Kidney (tissue), 14 donors: ENCODE data around the gene IL21R. TPM values are rescaled to one million over a fixed set of nuclear protein-coding genes. Genes with fewer than 3 reads are reported as not detected.

Experiments used
- DNase-seq, 5 donors: peaks; one replicate each; pipeline ENCODE4 v3.0.0-alpha.2; 2013 to 2020
- FAIRE-seq: peaks from 2 replicates; lab custom pipeline; 2012; peaks lifted over from hg19 to GRCh38; lab: Jason Lieb, UNC
- H3K27ac ChIP-seq, 2 donors: one replicate each; pipeline ENCODE4 v1.7.0; 2013; ENCODE audit warnings: low read depth in 2 of 2, low read length in 2 of 2, inconsistent platforms in 1 of 2
- H3K27me3 ChIP-seq: one replicate; pipeline ENCODE4 v1.7.1; 2013; ENCODE audit warnings: low read length, inconsistent platforms; ENCODE audit not compliant: control insufficient read depth, insufficient read depth
- H3K36me3 ChIP-seq, 3 donors: one replicate each; pipeline versions ENCODE4 v1.7.0 to v1.7.1; 2013; ENCODE audit warnings: low read length in 3 of 3, control low read depth in 1 of 3, inconsistent platforms in 1 of 3; ENCODE audit not compliant: insufficient read depth in 3 of 3, control insufficient read depth in 2 of 3
- H3K4me1 ChIP-seq, 3 donors: one replicate each; pipeline versions ENCODE4 v1.7.0 to v1.7.1; 2013; ENCODE audit warnings: low read length in 3 of 3, inconsistent platforms in 1 of 3, low read depth in 1 of 3; ENCODE audit not compliant: control insufficient read depth in 2 of 3, insufficient read depth in 2 of 3
- H3K4me3 ChIP-seq, 3 donors: one replicate each; pipeline versions ENCODE4 v1.7.0 to v1.8.1; 2013; ENCODE audit warnings: low read length in 3 of 3, control low read depth in 1 of 3, inconsistent platforms in 1 of 3
- H3K9ac ChIP-seq, 3 donors: one replicate each; pipeline versions ENCODE4 v1.7.0 to v1.7.1; 2013; ENCODE audit warnings: low read length in 3 of 3, control low read depth in 1 of 3, inconsistent platforms in 1 of 3
- H3K9me3 ChIP-seq, 3 donors: one replicate each; pipeline versions ENCODE4 v1.7.0 to v1.7.1; 2013; ENCODE audit warnings: low read length in 3 of 3, control low read depth in 1 of 3, inconsistent platforms in 1 of 3; ENCODE audit not compliant: control insufficient read depth in 2 of 3, insufficient read depth in 1 of 3
- intact Hi-C: fragments of 100-400 bp; cut with DNase I; formaldehyde crosslinking; loops from one replicate; pipeline ENCODE4 v1.11.1; 2022
- polyA plus RNA-seq: library from polyadenylated mRNA; stranded (reverse); fragments of 350-450 nt; fragmentation: Illumina TruSeq; extraction: RNeasy Lipid Tissue Mini Kit (QIAGEN cat#74804); gene quantifications from one replicate; pipeline ENCODE4 v1.2.3, GENCODE V29; 2014; ENCODE audit warnings: low read depth, low replicate concordance; ENCODE audit not compliant: insufficient read depth
- total RNA-seq: library from RNA; stranded (reverse); fragmentation: NEBNext Ultra II Directional; extraction: Animal tissue kit (Norgen Biotek cat#: 25700); gene quantifications from one replicate; pipeline ENCODE4 v1.2.1, GENCODE V29; 2021
- TF ChIP-seq, protein P1 (sequence below): IDR thresholded peaks from 3 replicates; pipeline ENCODE4 v1.5.1; 2012; ENCODE audit warnings: mild to moderate bottlenecking, moderate library complexity, borderline replicate concordance; ENCODE audit not compliant: insufficient read depth; ENCODE audit errors: extremely low read depth
- donor health status: control.
- donor health status: control.
- donor health status: control.
- donor health status: control.
- donor health status: control.
- donor health status: DM: yes; HTN: yes; CAD: no.
- donor health status: Normal renal cell carcinoma (clear cell type).

IL21R gene
- total and polyA plus RNA-seq, 2 donors from 2014 or later = 0.65 to 3.0 TPM

DNA sequence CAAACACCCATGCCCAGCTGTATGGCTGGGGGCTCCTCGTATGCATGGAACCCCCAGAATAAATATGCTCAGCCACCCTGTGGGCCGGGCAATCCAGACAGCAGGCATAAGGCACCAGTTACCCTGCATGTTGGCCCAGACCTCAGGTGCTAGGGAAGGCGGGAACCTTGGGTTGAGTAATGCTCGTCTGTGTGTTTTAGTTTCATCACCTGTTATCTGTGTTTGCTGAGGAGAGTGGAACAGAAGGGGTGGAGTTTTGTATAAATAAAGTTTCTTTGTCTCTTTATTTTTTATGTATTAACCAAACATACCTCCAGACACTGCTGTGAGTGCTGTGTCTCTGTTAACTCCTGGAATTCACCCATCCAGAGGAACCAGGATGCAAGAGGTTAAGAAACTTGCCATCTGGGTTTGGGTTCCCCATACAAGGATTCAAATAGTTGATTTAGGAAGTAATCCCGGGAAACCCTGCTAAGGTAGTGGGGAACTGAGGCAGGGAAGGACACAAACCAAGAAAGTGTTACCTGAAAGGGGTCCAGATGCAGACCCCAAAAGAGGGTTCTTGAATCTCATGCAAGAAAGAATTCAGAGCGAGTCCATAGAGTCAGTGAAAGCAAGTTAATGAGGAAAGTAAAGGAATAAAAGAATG is 37.4 kb upstream of the IL21R start:
- TF ChIP-seq, protein P1, sequence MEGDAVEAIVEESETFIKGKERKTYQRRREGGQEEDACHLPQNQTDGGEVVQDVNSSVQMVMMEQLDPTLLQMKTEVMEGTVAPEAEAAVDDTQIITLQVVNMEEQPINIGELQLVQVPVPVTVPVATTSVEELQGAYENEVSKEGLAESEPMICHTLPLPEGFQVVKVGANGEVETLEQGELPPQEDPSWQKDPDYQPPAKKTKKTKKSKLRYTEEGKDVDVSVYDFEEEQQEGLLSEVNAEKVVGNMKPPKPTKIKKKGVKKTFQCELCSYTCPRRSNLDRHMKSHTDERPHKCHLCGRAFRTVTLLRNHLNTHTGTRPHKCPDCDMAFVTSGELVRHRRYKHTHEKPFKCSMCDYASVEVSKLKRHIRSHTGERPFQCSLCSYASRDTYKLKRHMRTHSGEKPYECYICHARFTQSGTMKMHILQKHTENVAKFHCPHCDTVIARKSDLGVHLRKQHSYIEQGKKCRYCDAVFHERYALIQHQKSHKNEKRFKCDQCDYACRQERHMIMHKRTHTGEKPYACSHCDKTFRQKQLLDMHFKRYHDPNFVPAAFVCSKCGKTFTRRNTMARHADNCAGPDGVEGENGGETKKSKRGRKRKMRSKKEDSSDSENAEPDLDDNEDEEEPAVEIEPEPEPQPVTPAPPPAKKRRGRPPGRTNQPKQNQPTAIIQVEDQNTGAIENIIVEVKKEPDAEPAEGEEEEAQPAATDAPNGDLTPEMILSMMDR = no peak
- Histone ChIP-seq H3K4me3 (no peak overlapping the region), H3K36me3 (peaks cover 0 to 5% (median 0%) of the 10 kb centered on the region in 3 donors), H3K9me3 (no peaks in the 10 kb centered on the region), H3K4me1 (peaks cover 0 to 6% (median 6%) of the 10 kb centered on the region in 3 donors), H3K27me3 (no peaks in the 10 kb centered on the region), H3K27ac (no peak overlapping the region), H3K9ac (no peak overlapping the region)
- DNase-seq (no peak), FAIRE-seq (no peak)
- intact Hi-C loops = loop anchor here (5.0 to 10.0 kb wide), 2 partner anchors 127 to 190 kb away; no protein-coding TSS in a partner anchor

DNA sequence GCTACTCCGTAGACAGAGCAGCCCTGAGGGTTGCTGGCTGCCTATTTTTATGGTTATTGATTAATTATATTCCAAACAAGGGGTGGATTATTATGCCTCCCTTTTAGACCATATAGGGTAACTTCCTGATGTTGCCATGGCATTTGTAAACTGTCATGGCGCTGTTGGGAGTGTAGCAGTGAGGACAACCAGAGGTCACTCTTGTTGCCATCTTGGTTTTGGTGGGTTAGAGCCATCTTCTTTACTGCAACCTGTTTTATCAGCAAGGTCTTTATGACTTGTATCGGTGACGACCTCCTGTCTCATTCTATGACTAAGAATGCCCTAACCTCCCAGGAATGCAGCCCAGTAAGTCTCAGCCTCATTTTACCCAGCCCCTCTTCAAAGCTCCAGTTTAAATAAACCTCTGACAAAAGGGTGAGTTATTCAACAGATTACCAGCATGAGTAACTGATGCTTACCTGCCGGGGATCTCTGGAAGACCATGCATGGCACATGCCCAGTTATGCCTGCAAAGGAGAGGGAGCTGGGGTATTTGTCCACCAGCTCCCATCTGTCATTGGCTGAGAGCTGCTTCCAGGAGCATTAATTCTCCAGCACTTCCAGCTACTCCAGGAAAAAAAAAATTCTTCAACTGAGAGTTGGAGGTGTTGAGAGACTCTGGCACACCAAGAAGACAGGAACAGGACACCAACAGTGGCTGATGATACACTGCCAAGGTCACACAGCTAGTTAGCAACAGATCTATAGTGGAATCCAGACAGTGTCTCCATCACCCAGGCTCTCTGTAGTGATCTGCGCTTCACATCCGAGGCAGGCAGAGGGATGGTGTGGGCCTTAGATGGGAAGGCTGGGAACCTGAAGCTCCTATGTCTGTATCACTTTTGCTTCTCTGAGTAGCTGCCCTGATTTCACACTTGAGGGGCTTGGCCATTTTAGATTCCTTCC is 36.6 kb upstream of the IL21R start:
- intact Hi-C loops = loop anchor here (5.0 to 10.0 kb wide), 2 partner anchors 128 to 191 kb away; no protein-coding TSS in a partner anchor
- no peak for FAIRE-seq
- no peak overlapping the region for H3K4me3 ChIP-seq
- no peak overlapping the region for H3K9ac ChIP-seq
- H3K27ac ChIP-seq = no peak overlapping the region
- H3K27me3 ChIP-seq = no peaks in the 10 kb centered on the region
- no peaks in the 10 kb centered on the region for H3K9me3 ChIP-seq
- DNase-seq = no peak
- H3K36me3 ChIP-seq = peaks cover 0 to 5% (median 0%) of the 10 kb centered on the region in 3 donors
- peaks cover 0 to 6% (median 6%) of the 10 kb centered on the region in 3 donors for H3K4me1 ChIP-seq
- TF ChIP-seq, protein P1 = no peak

DNA sequence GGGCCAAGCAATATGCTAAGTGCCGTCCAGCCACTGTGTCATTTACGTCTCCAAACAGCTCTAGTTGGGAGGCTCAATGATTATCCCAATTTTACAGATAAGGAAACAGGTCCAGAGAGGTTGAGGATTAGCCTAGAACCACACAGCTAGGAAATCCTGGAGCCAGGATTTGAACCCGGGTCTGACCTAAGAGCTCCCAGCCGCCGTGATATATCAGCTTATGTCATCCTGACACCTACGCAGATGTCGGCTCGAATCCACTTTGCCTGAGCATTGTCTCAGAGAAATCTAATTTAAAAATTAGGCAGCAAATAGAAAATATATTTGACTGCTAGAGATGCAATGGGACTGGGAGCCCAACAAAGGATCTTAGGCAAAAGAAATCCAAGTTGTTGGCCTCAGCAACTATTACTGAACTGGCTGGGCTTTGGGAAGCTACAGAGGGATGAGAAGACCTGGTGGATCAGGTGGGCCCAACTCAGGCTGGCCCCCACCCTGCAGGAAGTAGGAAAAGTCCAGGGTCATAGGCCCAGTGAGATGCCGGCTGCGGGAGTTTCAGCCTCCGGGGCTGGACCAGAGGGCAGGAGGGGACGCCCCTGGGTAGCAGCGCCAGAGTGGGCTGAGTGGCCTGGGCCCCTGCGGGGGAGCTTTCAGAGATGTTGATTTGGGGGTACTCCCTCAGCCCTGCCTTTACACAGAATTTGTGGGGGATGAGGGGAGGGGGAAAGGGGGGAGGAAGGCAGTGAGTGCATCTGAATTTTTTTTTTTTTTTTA is 35.1 kb upstream of the IL21R start:
- peak overlapping the region in 1 of 2 donors; percentile 34 for H3K27ac ChIP-seq
- DNase-seq (peak in 1 of 5 donors; percentile 18), FAIRE-seq (no peak)
- H3K36me3 ChIP-seq = peaks cover 0 to 4% (median 0%) of the 10 kb centered on the region in 3 donors
- no peaks in the 10 kb centered on the region for H3K27me3 ChIP-seq
- TF ChIP-seq, protein P1 = no peak
- H3K9me3 ChIP-seq = no peaks in the 10 kb centered on the region
- H3K4me1 ChIP-seq = peaks cover 0 to 6% (median 6%) of the 10 kb centered on the region in 3 donors
- H3K4me3 ChIP-seq = no peak overlapping the region
- H3K9ac ChIP-seq = no peak overlapping the region
- intact Hi-C loops = loop anchor here (5.0 to 10.0 kb wide), 2 partner anchors 130 to 192 kb away; no protein-coding TSS in a partner anchor
